ENCODE data around the gene NDUFA7.

GRCh38 chr19:8334458-8335342 is 13.5 kb upstream of the NDUFA7 start:
- TF ChIP-seq POLR2A (IDR thresholded peaks at IDR 0.05) (no peak), CTCF (IDR thresholded peaks at IDR 0.05) (no peak)

Measured in esophagus squamous epithelium (tissue), 4 donors.